IMR-90 (cell line): Measurements from ENCODE around the gene VSNL1. TPM values are rescaled to one million over a fixed set of nuclear protein-coding genes. Genes with fewer than 3 reads are reported as not detected.

Source experiments
- ATAC-seq: fragments of 200-7000 bp; cut with Tn5 transposase; 2 replicates; pipeline ENCODE4 v1.9.1; 2020; ENCODE audit warnings: low read depth, mild to moderate bottlenecking, moderate library complexity
- BruUV-seq: library from RNA; stranded (reverse); fragments of 400-500 nt; replicated peaks from 2 replicates; lab custom pipeline; 2021; lab: Mats Ljungman, UMichigan
- CTCF ChIA-PET: fragments of 300-600 bp; formaldehyde crosslinking; extraction: SDS; loops from one replicate; lab custom pipeline; 2021; ENCODE audit warnings: antibody characterized with exemption; lab: Yijun Ruan, JAX
- POLR2A ChIA-PET: fragments of 300-600 bp; sonication (Branson Sonifier 250); formaldehyde crosslinking; loops from one replicate; lab custom pipeline; 2022; ENCODE audit warnings: antibody characterized with exemption; ENCODE audit not compliant: unreplicated experiment; lab: Charles Lee
- DNase-seq: peaks from one replicate; pipeline ENCODE4 v3.0.0; 2013
- H2AFZ ChIP-seq: replicated peaks from 2 replicates; pipeline ENCODE3; 2013; ENCODE audit warnings: low read length, mild to moderate bottlenecking; ENCODE audit not compliant: poor library complexity
- H2AK5ac ChIP-seq: 2 replicates; pipeline ENCODE4 v1.6.1; 2013; ENCODE audit warnings: low read depth, low read length, inconsistent platforms
- H2AK9ac ChIP-seq: replicated peaks from 2 replicates; pipeline ENCODE3; 2013; ENCODE audit warnings: mild to moderate bottlenecking, low read depth, low read length, moderate library complexity; ENCODE audit not compliant: poor library complexity
- H2BK120ac ChIP-seq: 2 replicates; pipeline ENCODE4 v1.6.1; 2013; ENCODE audit warnings: low read depth, low read length, inconsistent platforms
- H2BK15ac ChIP-seq: 3 replicates; pipeline ENCODE4 v1.6.1; 2013; ENCODE audit warnings: low read depth, low read length, inconsistent platforms
- H2BK20ac ChIP-seq: 2 replicates; pipeline ENCODE4 v1.6.1; 2013; ENCODE audit warnings: low read depth, mild to moderate bottlenecking, inconsistent platforms, low read length, moderate library complexity
- H2BK5ac ChIP-seq: 2 replicates; pipeline ENCODE4 v1.6.1; 2013; ENCODE audit warnings: mild to moderate bottlenecking, low read depth, low read length, inconsistent platforms; ENCODE audit not compliant: poor library complexity, severe bottlenecking
- H3K14ac ChIP-seq: replicated peaks from 2 replicates; pipeline ENCODE4 v1.6.1; 2013; ENCODE audit warnings: low read depth, low read length, inconsistent platforms
- H3K18ac ChIP-seq: 2 replicates; pipeline ENCODE4 v1.6.1; 2013; ENCODE audit warnings: low read depth, low read length, control low read depth
- H3K23ac ChIP-seq: 2 replicates; pipeline ENCODE4 v1.6.1; 2013; ENCODE audit warnings: low read depth, low read length, inconsistent platforms
- H3K27ac ChIP-seq: 2 replicates; pipeline ENCODE4 v1.5.1; 2013; ENCODE audit warnings: mild to moderate bottlenecking, control low read depth, low read length; ENCODE audit not compliant: insufficient read depth
- H3K27me3 ChIP-seq: 2 replicates; pipeline ENCODE4 v1.6.1; 2013; ENCODE audit warnings: low read length; ENCODE audit not compliant: control insufficient read depth, insufficient read depth
- H3K36me3 ChIP-seq: 2 replicates; pipeline ENCODE4 v1.6.1; 2013; ENCODE audit warnings: low read length, mixed read lengths; ENCODE audit not compliant: control insufficient read depth, insufficient read depth
- H3K4ac ChIP-seq: 2 replicates; pipeline ENCODE4 v1.6.1; 2013; ENCODE audit warnings: low read depth, low read length, inconsistent platforms
- H3K4me1 ChIP-seq: 2 replicates; pipeline ENCODE4 v1.6.1; 2013; ENCODE audit warnings: low read length, mixed read lengths; ENCODE audit not compliant: control insufficient read depth, insufficient read depth
- H3K4me2 ChIP-seq: 2 replicates; pipeline ENCODE4 v1.6.1; 2013; ENCODE audit warnings: low read depth, mild to moderate bottlenecking, control low read depth, low read length, moderate library complexity
- H3K4me3 ChIP-seq: 2 replicates; pipeline ENCODE4 v1.5.1; 2013; ENCODE audit warnings: low read depth, mild to moderate bottlenecking, control low read depth, low read length, moderate library complexity; ENCODE audit not compliant: insufficient read depth
- H3K56ac ChIP-seq: 2 replicates; pipeline ENCODE4 v1.6.1; 2013; ENCODE audit warnings: low read length, inconsistent platforms; ENCODE audit not compliant: insufficient read depth; ENCODE audit errors: extremely low read depth
- H3K79me1 ChIP-seq, 2 experiments: 2 replicates each; pipeline ENCODE4 v1.6.1; 2013; ENCODE audit warnings: low read length in 2 of 2, inconsistent platforms in 1 of 2, low read depth in 1 of 2
- H3K9ac ChIP-seq: 2 replicates; pipeline ENCODE4 v1.6.1; 2013; ENCODE audit warnings: low read depth, low read length, control low read depth
- H3K9me1 ChIP-seq: 2 replicates; pipeline ENCODE4 v1.6.1; 2013; ENCODE audit warnings: low read length, inconsistent platforms; ENCODE audit not compliant: insufficient read depth
- H3K9me3 ChIP-seq: 2 replicates; pipeline ENCODE4 v1.6.1; 2013; ENCODE audit warnings: low read length; ENCODE audit not compliant: control insufficient read depth, insufficient read depth
- H4K20me1 ChIP-seq: 2 replicates; pipeline ENCODE4 v1.6.1; 2013; ENCODE audit warnings: low read length, inconsistent platforms; ENCODE audit not compliant: insufficient read depth
- H4K5ac ChIP-seq: 2 replicates; pipeline ENCODE4 v1.6.1; 2013; ENCODE audit warnings: mild to moderate bottlenecking, low read depth, low read length, control low read depth
- H4K8ac ChIP-seq, 2 experiments: 2 replicates each; pipeline ENCODE4 v1.6.1; 2013; ENCODE audit warnings: low read depth in 2 of 2, low read length in 2 of 2, control low read depth in 1 of 2, inconsistent platforms in 1 of 2
- H4K91ac ChIP-seq: 2 replicates; pipeline ENCODE4 v1.6.1; 2013; ENCODE audit warnings: low read depth, low read length, inconsistent platforms; ENCODE audit not compliant: insufficient read depth
- BHLHE40 ChIP-seq: fragments of 150-350 bp; IDR thresholded peaks from 2 replicates; pipeline ENCODE4 v1.6.1; 2016; ENCODE audit warnings: mild to moderate bottlenecking, low read depth, low read length
- MAFK ChIP-seq: IDR thresholded peaks from 2 replicates; pipeline ENCODE4 v1.6.1; 2012; ENCODE audit warnings: low read depth, low read length, improper control_type of control experiment
- NFE2L2 ChIP-seq: fragments of 150-350 bp; IDR thresholded peaks from 2 replicates; pipeline ENCODE4 v1.6.1; 2016; ENCODE audit warnings: low read depth, mild to moderate bottlenecking, low read length
- RAD21 ChIP-seq: IDR thresholded peaks from 2 replicates; pipeline ENCODE4 v1.6.1; 2012; ENCODE audit warnings: low read length, improper control_type of control experiment
- RFX5 ChIP-seq: IDR thresholded peaks from 2 replicates; pipeline ENCODE4 v1.8.0; 2012; ENCODE audit warnings: low read depth, mild to moderate bottlenecking, low read length, moderate library complexity
- USF2 ChIP-seq: fragments of 150-350 bp; IDR thresholded peaks from 2 replicates; pipeline ENCODE4 v1.6.1; 2017; ENCODE audit warnings: mild to moderate bottlenecking, antibody characterized with exemption, low read length, low read depth
- WGBS, 2 experiments: methylation state at CpG; one replicate each; pipeline versions ENCODE4 v1.1.5 to v1.1.7; 2013; ENCODE audit warnings: missing lambda C conversion rate in 2 of 2; ENCODE audit not compliant: insufficient read length in 1 of 2; ENCODE audit errors: extremely low coverage in 2 of 2; 5-methylcytosine and 5-hydroxymethylcytosine counted together
- dilution Hi-C: fragments of 300-500 bp; cut with HindIII; formaldehyde crosslinking; loops from one replicate; pipeline ENCODE4 v1.14.3; 2018; ENCODE audit warnings: low sequenced_read_pairs; ENCODE audit not compliant: unreplicated experiment
- in situ Hi-C: fragments of 300-500 bp; cut with MboI; formaldehyde crosslinking; loops from 3 replicates; pipeline ENCODE4 v1.14.3; 2019; ENCODE audit warnings: low sequenced_read_pairs, inconsistent platforms, mixed read lengths
- intact Hi-C: fragments of 100-400 bp; cut with micrococcal nuclease; formaldehyde crosslinking; loops from 2 replicates; pipeline ENCODE4 v1.10.0; 2022
- polyA plus RNA-seq, 3 experiments: library from polyadenylated mRNA; depleted of rRNA; stranded (reverse); fragments of >200 nt; gene quantifications; 2 replicates each; pipeline ENCODE4 v1.2.3, GENCODE V29; 2012; ENCODE audit warnings: low replicate concordance in 1 of 3
- total RNA-seq: library from RNA; depleted of rRNA; stranded (reverse); fragments of >200 nt; gene quantifications from 2 replicates; pipeline ENCODE4 v1.2.3, GENCODE V29; 2012
- TF ChIP-seq, protein P1 (sequence below): conservative IDR thresholded peaks from 2 replicates; pipeline ENCODE4 v1.5.1; 2012; ENCODE audit warnings: mild to moderate bottlenecking, low read depth, low read length, improper control_type of control experiment

Gene VSNL1
- total and polyA plus RNA-seq, 2 of the 4 experiments (the other 2 are of a cell fraction), result 0.32 to 0.36 TPM

DNA sequence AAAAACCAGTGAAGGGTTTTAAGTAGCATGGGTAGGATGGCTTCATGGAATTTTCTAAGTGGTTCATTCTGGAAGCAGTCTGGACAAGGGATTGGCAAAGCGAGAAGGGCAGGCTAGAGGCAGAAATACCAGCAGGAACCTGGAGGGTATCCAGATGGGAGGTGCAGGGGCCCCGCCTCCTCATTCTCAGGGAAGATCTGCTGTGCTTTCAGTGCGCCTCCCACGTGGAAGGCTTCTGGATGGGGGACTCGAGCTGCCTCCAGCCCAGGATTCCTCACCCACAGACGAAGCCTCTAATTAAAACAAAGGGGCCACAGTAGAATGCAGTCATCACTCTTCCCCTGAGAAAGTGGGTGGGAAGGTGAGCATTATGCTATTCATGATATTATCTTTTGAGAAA is 79.8 kb downstream of the VSNL1 start:
- H2BK15ac ChIP-seq, result no peak overlapping the region
- dilution Hi-C loops (no loop called here), intact Hi-C loops (loop anchor here (2.0 kb wide), 1 partner anchor 23 kb away; no protein-coding TSS in a partner anchor), in situ Hi-C loops (no loop called here)
- TF ChIP-seq MAFK (no peak), BHLHE40 (no peak), NFE2L2 (no peak), RAD21 (no peak), USF2 (no peak), RFX5 (no peak)
- TF ChIP-seq, protein P1, sequence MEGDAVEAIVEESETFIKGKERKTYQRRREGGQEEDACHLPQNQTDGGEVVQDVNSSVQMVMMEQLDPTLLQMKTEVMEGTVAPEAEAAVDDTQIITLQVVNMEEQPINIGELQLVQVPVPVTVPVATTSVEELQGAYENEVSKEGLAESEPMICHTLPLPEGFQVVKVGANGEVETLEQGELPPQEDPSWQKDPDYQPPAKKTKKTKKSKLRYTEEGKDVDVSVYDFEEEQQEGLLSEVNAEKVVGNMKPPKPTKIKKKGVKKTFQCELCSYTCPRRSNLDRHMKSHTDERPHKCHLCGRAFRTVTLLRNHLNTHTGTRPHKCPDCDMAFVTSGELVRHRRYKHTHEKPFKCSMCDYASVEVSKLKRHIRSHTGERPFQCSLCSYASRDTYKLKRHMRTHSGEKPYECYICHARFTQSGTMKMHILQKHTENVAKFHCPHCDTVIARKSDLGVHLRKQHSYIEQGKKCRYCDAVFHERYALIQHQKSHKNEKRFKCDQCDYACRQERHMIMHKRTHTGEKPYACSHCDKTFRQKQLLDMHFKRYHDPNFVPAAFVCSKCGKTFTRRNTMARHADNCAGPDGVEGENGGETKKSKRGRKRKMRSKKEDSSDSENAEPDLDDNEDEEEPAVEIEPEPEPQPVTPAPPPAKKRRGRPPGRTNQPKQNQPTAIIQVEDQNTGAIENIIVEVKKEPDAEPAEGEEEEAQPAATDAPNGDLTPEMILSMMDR, result no peak
- no peaks in the 10 kb centered on the region for H4K20me1 ChIP-seq
- no peak overlapping the region for H2AK9ac ChIP-seq
- no peaks in the 10 kb centered on the region for H3K36me3 ChIP-seq
- no peak overlapping the region for H3K56ac ChIP-seq
- no peak overlapping the region for H3K4me3 ChIP-seq
- H2BK20ac ChIP-seq, result no peak overlapping the region
- H3K4me2 ChIP-seq, result no peak overlapping the region
- POLR2A ChIA-PET, result no interaction called here
- no peak overlapping the region for H3K9ac ChIP-seq
- no peak overlapping the region for H2AK5ac ChIP-seq
- no peak overlapping the region; the same call in 1 of the 2 replicates for H3K23ac ChIP-seq
- H3K27ac ChIP-seq, result no peak overlapping the region
- H4K91ac ChIP-seq, result no peak overlapping the region
- no peak overlapping the region for H2BK120ac ChIP-seq
- peak; percentile 4 for DNase-seq
- no peaks in the 10 kb centered on the region for H3K9me3 ChIP-seq
- H3K4me1 ChIP-seq, result peaks cover 6% of the 10 kb centered on the region; the same call in 1 of the 2 replicates
- H3K27me3 ChIP-seq, result no peaks in the 10 kb centered on the region
- BruUV-seq, result no TSS peak
- ATAC-seq, result 0 out of 2 replicates have a peak, but pooled peaks have one; percentile 7
- H3K4ac ChIP-seq, result no peak overlapping the region
- H3K18ac ChIP-seq, result no peak overlapping the region
- H4K8ac ChIP-seq, result no peak overlapping the region
- WGBS, 2 experiments, result 100% methylated on average over 1 of the region's 6 CpGs; no CpG with 5 or more reads in 1 of the 2 experiments
- no peak overlapping the region for H3K14ac ChIP-seq
- no peak overlapping the region for H2BK5ac ChIP-seq
- no peak overlapping the region for H2AFZ ChIP-seq
- H4K5ac ChIP-seq, result no peak overlapping the region
- peaks cover 11% of the 10 kb centered on the region; the same call in 1 of the 2 replicates for H3K9me1 ChIP-seq
- CTCF ChIA-PET, result no interaction called here
- H3K79me1 ChIP-seq, result no peaks in the 10 kb centered on the region
